ENCODE measurements around the gene MCRIP2. TPM values are rescaled to one million over a fixed set of nuclear protein-coding genes. Genes with fewer than 3 reads are reported as not detected.

MCRIP2 gene
- total RNA-seq, 1 donor from 2014 or later, result 194 TPM

DNA sequence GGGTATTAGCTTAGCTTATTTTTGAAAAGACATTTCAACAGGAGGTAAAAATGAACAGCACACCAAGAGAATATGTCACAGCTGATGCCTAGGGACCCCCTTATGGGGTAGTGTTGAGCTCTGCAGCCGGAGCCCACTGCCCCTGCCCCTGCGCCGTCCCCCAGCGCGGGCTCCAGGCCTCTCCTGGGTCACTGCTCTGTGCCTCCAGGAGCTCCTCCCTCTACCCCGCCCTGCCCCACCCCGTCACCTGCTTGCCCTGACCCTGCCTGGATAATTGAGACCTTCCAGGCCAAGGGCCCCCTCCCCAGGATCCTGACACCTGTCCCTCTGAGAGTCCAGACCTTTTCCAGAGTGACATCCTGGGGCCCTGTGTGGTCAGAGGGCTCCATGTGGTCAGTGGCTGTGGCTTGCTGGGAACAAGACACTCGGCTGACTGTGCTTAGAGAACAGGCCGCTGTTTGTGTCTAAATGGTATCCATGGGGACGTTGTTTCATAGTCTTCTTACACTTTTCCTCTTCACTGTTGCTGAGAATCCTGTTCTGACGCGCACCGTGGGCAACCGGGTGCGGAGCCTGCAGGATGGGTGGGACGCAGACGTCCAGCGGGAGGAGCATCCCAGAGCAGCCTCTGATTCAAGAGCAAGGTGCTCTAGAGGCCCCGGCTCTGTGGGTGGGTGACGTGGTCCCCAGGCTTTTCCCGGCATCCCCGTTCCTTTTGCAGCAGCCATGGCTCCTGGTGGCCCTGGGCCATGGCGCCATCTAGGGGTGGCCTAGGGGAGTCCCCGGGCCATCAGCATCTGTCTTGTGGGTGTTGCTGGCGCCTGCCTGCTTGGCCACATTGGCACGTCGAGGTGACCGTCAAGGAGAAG is 30.9 kb upstream of the MCRIP2 start:
- ATAC-seq (peak; percentile 54), DNase-seq (ENCODE audit: missing footprints) (peak; percentile 78)
- intact Hi-C loops (cut with DNase I), result no loop called here

DNA sequence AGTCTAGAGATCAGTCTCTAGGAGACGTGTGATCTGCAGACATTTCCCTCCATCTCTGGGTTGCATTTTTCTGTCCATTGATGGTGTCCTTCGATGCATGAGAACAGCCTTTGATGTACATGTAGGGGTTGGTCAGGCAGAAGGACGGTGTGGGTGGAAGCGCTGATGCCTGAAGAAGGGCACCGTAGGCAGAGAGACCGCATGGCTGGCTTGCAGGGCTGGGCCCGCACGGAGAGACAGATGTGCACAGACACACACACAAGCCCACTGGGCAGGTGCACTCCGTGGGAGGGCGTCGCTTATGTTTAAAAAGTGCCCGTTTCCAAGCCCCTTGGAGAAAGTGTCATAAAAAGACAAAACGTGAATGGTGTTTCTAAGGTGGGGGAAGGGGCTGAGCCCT is 26.5 kb upstream of the MCRIP2 start:
- DNase-seq (ENCODE audit: missing footprints), result peak; percentile 55
- intact Hi-C loops (cut with DNase I), result no loop called here
- ATAC-seq, result no peak

GRCh38 chr16:616733-617586 is 24.7 kb upstream of the MCRIP2 start:
- intact Hi-C loops (cut with DNase I), result no loop called here
- DNase-seq (ENCODE audit: missing footprints), result peak; percentile 58
- ATAC-seq, result peak; percentile 16

DNA sequence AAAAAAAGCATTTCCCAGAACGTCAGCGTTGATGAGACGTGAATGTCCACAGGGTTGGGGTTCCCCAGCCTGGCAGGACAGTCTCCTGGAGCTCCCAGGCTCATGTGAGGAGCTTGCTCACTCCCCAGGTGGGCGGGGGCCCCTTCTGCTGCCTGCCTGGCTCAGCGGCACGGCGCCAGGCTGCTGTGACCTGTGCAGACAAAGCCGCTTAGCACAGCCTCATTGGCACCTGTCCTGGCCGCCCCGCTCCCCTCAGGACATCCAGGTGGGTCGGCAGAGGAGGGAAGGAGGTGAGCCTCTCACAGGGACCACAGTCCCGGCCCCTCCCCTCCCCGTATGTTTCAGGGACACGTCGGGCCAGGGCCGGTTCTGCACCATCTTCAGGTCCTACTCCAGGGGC is 23.8 kb upstream of the MCRIP2 start:
- intact Hi-C loops (cut with DNase I), result no loop called here
- ATAC-seq (no peak), DNase-seq (ENCODE audit: missing footprints) (peak; percentile 22)

GRCh38 chr16:619476-620100 is 22.0 kb upstream of the MCRIP2 start:
- intact Hi-C loops (cut with DNase I), result no loop called here
- DNase-seq (ENCODE audit: missing footprints), result peak; percentile 48
- no peak for ATAC-seq

DNA sequence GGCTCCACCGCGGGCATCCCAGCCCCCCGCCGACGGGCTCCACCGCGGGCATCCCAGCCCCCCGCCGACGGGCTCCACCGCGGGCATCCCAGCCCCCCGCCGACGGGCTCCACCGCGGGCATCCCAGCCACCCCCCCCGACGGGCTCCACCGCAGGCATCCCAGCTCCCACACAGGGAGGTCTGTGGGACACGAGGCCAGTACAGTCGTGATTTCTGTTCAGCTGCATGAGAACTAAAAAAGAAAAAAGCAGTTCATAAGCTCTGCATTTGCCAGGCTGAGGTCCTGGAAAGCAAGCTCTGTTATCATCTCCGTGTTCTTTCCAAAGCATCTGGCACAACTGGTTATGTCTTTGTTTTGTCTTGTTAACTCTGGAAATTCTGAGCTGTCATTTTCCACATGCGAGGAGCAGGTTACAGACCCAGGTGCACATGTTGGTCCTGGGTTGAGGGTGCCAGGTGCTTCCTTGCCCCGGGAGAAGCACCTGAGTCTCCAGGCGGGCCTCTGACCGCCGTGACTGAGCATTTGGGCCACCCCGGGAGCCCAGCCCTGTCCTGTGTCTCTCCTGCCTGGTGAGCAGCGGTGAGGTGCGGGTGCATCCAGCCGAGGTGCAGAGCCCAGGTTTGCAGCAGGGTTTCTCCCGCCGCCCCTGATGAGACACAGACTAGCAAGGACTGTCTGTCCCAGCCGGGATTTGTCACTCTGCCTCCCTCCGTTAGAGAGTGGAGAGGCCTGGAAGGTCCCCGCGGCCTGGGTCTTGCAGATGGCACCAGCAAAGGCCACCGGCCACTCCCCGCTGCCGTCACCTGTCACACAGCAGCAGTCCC is 20.7 kb upstream of the MCRIP2 start:
- intact Hi-C loops (cut with DNase I), result no loop called here

GRCh38 chr16:621526-622105 is 20.0 kb upstream of the MCRIP2 start:
- DNase-seq (ENCODE audit: missing footprints), result peak; percentile 35
- intact Hi-C loops (cut with DNase I), result no loop called here
- ATAC-seq, result no peak

More for the DNA sequence above, 20.7 kb upstream of the MCRIP2 start:
- no peak for ATAC-seq
- peak; percentile 55 for DNase-seq (ENCODE audit: missing footprints)

GRCh38 chr16:622920-623280 is 18.7 kb upstream of the MCRIP2 start:
- DNase-seq (ENCODE audit: missing footprints) (peak; percentile 8), ATAC-seq (no peak)
- intact Hi-C loops (cut with DNase I), result no loop called here

DNA sequence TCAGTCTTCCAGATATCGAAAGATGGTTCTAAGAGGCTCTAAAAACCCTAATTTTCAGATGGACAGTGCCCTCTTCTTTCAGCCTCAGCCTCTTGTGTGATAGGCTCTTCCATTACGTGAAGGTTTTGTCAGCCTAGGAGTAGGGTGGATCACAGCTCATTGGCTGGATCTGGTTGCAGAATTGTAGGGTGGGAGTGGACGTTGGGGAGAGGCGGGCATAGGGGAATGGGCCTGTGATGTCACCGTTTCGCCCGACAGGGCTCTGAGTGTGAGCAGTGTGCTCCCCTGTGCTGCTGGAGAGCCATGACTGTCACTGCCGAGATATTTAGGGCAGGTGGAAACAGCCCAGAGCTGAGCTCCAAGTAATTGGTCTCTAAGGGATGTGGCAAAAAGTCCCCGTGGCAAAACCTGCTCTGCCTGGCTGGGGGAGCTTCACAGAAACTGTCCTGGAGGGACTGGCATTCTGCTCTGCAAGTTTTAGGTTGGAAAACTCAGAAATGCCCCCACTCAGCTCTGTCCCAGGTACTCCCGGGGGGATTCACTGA is 17.0 kb upstream of the MCRIP2 start:
- DNase-seq (ENCODE audit: missing footprints), result no peak
- no peak for ATAC-seq
- intact Hi-C loops (cut with DNase I), result no loop called here

GRCh38 chr16:625117-625976 is 16.3 kb upstream of the MCRIP2 start:
- intact Hi-C loops (cut with DNase I), result no loop called here
- ATAC-seq (no peak), DNase-seq (ENCODE audit: missing footprints) (peak; percentile 59)

DNA sequence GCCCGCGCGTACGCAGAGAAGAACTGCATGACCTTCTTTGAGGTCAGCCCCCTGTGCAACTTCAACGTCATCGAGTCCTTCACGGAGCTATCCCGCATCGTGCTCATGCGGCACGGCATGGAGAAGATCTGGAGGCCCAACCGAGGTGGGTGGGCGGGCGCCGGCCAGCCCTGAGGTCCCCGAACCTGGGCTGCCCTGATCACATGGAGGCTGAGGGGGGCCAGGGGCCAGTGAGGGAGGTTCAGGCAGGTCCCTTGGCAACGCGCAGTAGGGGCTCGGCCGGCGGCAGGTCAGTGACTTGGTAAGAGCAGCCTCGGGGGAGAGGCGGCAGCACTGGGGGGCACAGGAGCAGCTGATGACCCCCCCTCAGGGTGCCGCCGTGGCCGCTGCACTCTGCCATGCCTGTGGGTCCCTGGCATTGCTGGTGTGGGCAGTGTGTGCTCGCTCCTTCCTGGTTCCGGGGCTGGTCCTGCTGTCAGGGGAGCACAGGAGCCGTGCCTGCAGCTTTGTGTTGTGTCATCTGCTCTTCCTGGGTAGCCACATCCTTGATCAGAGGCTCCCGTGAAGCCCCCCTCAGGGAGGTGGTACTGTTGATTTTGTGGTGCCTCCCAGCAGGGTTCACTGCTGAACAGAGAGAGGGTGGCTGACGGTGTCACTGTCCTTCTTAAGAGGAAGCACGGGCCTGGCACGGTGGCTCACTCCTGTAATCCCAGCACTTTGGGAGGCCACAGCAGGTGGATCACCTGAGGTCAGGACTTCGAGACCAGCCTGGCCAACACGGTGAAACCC is 15.5 kb upstream of the MCRIP2 start:
- intact Hi-C loops (cut with DNase I), result no loop called here
- peak; percentile 68 for DNase-seq (ENCODE audit: missing footprints)

DNA sequence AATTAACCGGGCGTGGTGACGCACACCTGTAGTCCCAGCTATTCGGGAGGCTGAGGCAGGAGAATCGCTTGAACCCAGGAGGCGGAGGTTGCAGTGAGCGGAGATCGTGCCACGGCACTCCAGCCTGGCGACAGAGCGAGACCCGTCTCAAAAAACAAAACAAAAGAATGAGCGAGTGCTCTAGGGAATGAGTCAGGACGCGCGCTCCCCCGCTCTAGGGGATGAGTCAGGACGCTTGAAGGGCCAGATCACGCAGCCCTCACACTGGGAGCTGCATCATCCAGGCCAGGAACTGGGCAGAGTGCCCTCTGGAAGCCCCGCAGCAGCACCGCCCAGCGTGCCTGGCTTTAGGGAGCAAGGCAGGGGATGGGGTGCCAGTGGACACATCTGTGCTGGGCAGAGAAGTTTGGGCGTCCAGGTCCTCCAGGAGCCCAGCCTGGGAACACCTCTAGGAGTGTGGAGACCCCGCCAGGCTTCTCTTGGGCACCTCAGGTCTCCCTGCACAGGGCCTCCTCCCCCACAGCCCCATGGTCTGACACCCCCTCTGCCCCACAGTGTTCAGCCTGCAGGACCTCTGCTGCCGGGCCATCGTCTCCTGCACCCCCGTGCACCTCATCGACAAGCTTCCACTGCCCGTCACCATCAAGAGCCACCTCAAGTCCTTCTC is 14.7 kb upstream of the MCRIP2 start:
- intact Hi-C loops (cut with DNase I), result no loop called here
- DNase-seq (ENCODE audit: missing footprints), result peak; percentile 65
- ATAC-seq, result no peak

More for the DNA sequence above, 15.5 kb upstream of the MCRIP2 start:
- ATAC-seq, result no peak

DNA sequence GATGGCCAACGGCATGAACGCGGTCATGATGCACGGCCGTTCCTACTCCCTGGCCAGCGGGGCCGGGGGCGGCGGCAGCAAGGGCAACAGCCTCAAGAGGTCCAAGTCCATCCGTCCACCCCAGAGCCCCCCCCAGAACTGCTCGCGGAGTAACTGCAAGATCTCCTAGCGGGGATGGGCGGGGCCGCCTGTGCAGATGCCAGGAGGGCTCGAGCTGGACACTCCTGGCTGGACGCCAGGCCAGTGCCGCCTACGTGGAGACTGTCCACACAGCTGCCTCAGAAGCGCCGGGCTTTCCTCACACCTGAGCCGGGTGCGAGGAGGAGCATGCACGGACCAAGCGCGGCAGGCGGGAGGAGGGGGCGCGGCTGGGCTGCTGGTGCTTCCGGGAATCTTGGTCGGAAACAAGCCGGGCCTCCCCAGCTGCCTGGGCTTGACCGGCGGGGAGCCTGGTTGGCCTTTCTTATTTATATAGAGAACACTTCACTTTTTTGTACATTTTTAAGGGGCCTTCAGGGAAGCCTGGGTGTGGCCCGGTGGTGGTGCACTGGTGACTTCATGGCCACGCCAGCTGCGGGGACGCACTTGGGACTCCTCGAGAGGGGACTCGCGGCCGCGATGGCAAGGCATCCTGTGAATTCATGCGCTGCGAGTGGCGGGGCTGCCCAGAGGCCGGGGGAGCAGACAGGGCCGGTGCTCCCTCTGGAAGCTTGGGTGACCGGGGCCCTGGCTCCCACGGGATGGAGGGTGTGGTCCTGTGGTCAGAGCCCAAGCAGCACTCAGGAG is 14.0 kb upstream of the MCRIP2 start:
- intact Hi-C loops (cut with DNase I), result no loop called here
- ATAC-seq (no peak), DNase-seq (ENCODE audit: missing footprints) (peak; percentile 66)

GRCh38 chr16:628321-629061 is 13.1 kb upstream of the MCRIP2 start:
- no peak for ATAC-seq
- peak; percentile 62 for DNase-seq (ENCODE audit: missing footprints)

More at GRCh38 chr16:628321-629061, 13.1 kb upstream of the MCRIP2 start:
- intact Hi-C loops (cut with DNase I), result no loop called here
